ENCODE measurements around the gene ESRRG.

- TF ChIP-seq SIN3A (conservative IDR thresholded peaks at IDR 0.05 in 1 of 2, IDR thresholded peaks at IDR 0.05 in 1 of 2; ENCODE audit: low read depth in 1 of 2, low read length in 2 of 2) (no peak), ZNF274 (IDR thresholded peaks at IDR 0.05; ENCODE audit: borderline replicate concordance, extremely low read depth, low read length) (no peak), USF2 (IDR thresholded peaks at IDR 0.05; ENCODE audit: low read length) (no peak), TBP (IDR thresholded peaks at IDR 0.05; ENCODE audit: low read depth, low read length) (no peak)
- TF ChIP-seq, protein P1, sequence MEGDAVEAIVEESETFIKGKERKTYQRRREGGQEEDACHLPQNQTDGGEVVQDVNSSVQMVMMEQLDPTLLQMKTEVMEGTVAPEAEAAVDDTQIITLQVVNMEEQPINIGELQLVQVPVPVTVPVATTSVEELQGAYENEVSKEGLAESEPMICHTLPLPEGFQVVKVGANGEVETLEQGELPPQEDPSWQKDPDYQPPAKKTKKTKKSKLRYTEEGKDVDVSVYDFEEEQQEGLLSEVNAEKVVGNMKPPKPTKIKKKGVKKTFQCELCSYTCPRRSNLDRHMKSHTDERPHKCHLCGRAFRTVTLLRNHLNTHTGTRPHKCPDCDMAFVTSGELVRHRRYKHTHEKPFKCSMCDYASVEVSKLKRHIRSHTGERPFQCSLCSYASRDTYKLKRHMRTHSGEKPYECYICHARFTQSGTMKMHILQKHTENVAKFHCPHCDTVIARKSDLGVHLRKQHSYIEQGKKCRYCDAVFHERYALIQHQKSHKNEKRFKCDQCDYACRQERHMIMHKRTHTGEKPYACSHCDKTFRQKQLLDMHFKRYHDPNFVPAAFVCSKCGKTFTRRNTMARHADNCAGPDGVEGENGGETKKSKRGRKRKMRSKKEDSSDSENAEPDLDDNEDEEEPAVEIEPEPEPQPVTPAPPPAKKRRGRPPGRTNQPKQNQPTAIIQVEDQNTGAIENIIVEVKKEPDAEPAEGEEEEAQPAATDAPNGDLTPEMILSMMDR (IDR thresholded peaks at IDR 0.05; ENCODE audit: control extremely low read depth in 1 of 3, insufficient read depth in 1 of 3, low read depth in 1 of 3, low read length in 3 of 3) = no peak
Observed at GRCh38 chr1:216627252-216627651, 96.0 kb downstream of the ESRRG start.

Measured in H1 (cell line).